IPS-15b (cell line): ENCODE measurements around the gene SLC1A1.

Experiments used
- H3K27me3 ChIP-seq: one replicate; pipeline ENCODE4 v1.6.1; 2013; ENCODE audit warnings: low read length; ENCODE audit not compliant: control insufficient read depth, insufficient read depth
- H3K36me3 ChIP-seq: one replicate; pipeline ENCODE4 v1.6.1; 2013; ENCODE audit warnings: low read length; ENCODE audit not compliant: control insufficient read depth, insufficient read depth
- H3K4me1 ChIP-seq: one replicate; pipeline ENCODE4 v1.6.1; 2013; ENCODE audit warnings: mild to moderate bottlenecking, low read length; ENCODE audit not compliant: control insufficient read depth, insufficient read depth
- H3K4me3 ChIP-seq: one replicate; pipeline ENCODE4 v1.5.1; 2013; ENCODE audit warnings: low read depth, low read length
- H3K9ac ChIP-seq: one replicate; pipeline ENCODE4 v1.6.1; 2013; ENCODE audit warnings: low read depth, mild to moderate bottlenecking, low read length
- H3K9me3 ChIP-seq: one replicate; pipeline ENCODE4 v1.6.1; 2013; ENCODE audit warnings: mild to moderate bottlenecking, low read length; ENCODE audit not compliant: control insufficient read depth, insufficient read depth

SLC1A1 gene

DNA sequence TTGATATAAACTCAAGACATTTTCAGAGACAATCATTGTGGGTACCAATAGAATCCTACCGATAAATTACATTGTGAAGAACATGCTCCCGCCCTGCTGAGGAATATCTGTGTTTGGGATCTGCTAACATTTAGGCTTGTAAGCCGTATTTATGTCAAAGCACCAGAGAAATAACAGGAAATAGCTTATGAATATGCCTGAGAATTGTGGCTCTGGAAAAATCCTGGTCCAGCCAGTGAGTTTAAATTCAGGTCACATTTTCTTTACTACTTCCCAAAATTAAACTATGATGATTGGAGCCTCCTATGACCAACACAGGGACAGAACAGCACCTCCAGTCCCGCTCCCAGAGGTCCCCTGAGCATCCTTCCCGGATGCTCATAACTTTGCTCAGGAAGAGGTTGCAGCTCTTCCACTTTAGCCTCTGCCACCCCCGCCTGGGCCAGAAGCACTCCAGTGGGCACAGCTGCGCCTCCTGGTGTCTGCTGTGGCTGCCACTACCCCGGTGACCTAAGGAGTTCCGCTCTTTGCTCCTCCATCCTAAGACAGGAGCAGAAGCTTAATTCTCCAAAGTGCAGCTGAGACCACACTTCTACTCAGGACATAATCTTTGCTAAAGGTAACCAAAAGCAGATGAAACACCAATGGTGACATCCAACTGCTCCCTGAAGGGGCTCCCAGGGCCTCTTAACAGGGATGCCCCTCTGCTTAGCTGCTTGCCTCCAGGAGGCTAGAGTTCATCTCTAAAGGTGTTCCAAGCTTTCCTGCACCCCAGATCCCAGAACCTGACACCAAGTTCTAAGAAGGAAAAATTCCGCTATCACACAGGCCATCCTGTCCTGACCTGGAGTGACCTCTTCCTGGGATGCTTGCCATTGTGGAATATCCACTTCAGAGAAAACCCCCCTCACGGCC lies 58.8 kb downstream of the SLC1A1 start:
- H3K9ac ChIP-seq = no peak overlapping the region
- no peaks in the 10 kb centered on the region for H3K9me3 ChIP-seq
- H3K36me3 ChIP-seq = no peaks in the 10 kb centered on the region
- no peak overlapping the region for H3K4me3 ChIP-seq
- no peaks in the 10 kb centered on the region for H3K4me1 ChIP-seq
- H3K27me3 ChIP-seq = no peaks in the 10 kb centered on the region

DNA sequence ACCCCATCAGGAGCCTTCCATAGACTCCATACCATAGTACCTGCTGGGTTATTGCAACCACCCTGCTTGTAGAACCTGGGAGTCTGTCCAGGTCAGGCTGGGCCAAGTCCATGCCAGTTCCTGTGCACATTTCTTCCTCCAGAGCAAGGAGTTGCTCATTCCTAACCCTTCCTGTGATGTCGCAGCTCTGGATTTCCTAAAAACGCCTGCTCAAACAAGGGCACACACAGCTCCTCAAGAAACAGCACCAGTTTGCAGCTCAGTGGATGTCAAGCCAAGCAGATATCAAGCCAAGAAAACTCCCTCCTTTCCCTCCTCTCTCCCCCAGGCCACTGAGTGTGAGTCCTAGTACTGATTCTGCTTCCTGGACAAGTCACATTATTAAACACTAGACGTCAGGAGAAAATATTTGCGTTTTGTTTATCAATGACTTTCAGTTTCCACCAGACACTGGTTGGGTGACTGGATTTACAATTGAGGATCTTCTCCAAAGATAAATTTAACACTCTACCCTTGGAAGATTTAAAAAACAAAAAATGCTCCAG lies 59.6 kb downstream of the SLC1A1 start:
- Histone ChIP-seq H3K9me3 (no peaks in the 10 kb centered on the region), H3K4me3 (no peak overlapping the region), H3K36me3 (no peaks in the 10 kb centered on the region), H3K4me1 (no peaks in the 10 kb centered on the region), H3K27me3 (no peaks in the 10 kb centered on the region), H3K9ac (no peak overlapping the region)

DNA sequence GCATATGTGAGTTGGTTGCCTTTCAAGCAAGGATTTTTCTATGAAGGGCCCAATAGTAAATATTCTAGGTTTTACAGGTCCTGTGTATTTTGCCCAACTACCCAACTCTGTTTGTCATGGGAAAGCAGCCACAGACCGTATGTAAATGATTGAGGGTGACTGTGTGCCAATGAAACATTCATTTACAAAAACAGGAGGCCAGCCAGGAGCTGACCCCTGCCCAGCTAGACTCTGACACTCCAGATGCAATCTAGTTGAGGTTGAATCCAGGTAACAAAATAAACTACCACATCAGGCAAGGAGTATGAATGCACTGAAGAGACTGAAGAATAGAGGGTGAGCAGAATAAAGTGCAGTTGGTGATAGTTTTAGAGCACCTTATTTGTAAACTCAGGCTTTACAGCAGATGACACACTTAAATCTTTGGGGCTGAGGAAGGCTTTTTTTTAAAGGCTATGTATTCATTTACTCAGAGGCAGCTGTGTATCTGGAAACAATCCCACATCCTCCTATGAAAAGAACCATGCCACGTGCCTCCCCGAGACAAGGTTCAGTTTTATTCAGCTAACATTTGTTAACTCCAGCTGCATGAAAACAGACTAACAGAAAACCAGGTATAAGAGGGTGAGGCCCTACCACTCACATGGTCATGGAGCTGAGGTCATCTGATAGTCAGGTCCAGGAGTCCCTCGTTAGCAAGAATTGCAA lies 60.7 kb downstream of the SLC1A1 start:
- no peak overlapping the region for H3K9ac ChIP-seq
- no peaks in the 10 kb centered on the region for H3K27me3 ChIP-seq
- no peaks in the 10 kb centered on the region for H3K4me1 ChIP-seq
- no peaks in the 10 kb centered on the region for H3K9me3 ChIP-seq
- no peak overlapping the region for H3K4me3 ChIP-seq
- H3K36me3 ChIP-seq = no peaks in the 10 kb centered on the region

DNA sequence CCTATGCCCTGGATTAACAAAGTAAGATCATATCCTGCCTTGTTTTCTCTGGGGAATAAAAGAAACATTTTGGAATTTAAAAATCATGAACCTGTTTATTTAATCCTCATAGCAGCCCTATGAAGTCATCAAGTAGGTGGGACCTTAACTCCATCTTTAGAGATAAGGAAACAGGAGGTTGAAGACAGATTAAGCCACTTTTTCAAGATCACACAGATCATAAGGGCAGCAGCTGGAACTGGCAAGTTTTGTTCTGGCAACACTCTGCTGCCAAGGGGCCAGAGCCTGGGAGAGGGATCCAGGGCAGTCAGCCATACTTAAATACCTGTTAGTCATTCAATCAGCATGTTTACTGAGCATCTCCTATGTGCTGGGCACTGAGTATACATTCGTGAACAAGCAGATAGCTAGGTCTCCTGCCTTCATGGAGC lies 63.7 kb downstream of the SLC1A1 start:
- Histone ChIP-seq H3K4me3 (no peak overlapping the region), H3K4me1 (no peaks in the 10 kb centered on the region), H3K36me3 (no peaks in the 10 kb centered on the region), H3K9ac (no peak overlapping the region), H3K27me3 (no peaks in the 10 kb centered on the region), H3K9me3 (no peaks in the 10 kb centered on the region)

DNA sequence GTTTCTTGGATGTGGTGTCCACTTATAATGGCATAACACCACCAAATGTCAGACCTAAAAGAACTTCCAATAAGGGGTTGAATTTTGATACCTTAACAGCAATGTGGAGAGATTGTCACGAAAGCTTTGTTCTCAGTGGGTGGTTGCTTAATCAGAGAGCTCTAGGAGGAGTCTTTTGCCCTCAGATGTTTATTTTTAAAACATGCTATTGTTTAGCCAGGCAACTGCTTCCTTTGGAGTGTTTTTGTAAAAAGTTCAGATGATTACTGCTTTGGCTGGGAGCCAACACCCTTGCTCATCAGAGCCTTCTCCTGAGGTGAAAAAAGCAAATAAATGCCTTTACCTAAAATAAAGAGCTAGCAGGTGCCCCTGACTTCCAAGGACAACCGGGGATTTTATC lies 65.0 kb downstream of the SLC1A1 start:
- Histone ChIP-seq H3K9me3 (no peaks in the 10 kb centered on the region), H3K4me1 (no peaks in the 10 kb centered on the region), H3K4me3 (no peak overlapping the region), H3K9ac (no peak overlapping the region), H3K27me3 (no peaks in the 10 kb centered on the region), H3K36me3 (no peaks in the 10 kb centered on the region)

DNA sequence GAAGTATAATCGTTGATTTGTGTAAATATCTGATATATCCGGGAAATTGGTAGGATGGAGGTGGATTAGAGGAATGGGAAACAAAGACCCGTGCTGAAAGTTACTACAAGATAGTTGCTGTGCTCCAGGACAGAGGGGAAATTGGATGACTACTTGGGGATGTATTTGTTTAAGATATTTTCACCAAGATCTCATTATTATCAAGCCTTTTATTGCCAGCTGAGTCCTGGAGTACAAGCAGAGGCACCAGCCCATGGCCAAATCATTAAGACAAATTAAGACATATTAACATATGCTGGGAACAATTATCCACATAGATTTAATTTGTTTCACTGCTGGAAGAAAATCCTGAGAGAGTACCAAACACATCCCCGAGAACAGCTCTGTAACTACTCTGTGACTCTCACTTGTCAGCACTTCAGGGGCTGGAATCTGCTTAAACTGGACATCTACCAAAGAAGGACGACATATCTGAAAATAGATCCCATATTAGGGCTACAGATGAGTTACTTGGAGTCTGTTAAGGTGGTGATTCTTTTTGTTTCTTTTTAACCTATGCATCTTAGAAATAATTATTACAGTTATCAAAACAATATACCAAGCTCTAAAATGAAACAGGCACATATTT lies 68.2 kb downstream of the SLC1A1 start:
- Histone ChIP-seq H3K4me3 (no peak overlapping the region), H3K9me3 (no peaks in the 10 kb centered on the region), H3K27me3 (no peaks in the 10 kb centered on the region)

DNA sequence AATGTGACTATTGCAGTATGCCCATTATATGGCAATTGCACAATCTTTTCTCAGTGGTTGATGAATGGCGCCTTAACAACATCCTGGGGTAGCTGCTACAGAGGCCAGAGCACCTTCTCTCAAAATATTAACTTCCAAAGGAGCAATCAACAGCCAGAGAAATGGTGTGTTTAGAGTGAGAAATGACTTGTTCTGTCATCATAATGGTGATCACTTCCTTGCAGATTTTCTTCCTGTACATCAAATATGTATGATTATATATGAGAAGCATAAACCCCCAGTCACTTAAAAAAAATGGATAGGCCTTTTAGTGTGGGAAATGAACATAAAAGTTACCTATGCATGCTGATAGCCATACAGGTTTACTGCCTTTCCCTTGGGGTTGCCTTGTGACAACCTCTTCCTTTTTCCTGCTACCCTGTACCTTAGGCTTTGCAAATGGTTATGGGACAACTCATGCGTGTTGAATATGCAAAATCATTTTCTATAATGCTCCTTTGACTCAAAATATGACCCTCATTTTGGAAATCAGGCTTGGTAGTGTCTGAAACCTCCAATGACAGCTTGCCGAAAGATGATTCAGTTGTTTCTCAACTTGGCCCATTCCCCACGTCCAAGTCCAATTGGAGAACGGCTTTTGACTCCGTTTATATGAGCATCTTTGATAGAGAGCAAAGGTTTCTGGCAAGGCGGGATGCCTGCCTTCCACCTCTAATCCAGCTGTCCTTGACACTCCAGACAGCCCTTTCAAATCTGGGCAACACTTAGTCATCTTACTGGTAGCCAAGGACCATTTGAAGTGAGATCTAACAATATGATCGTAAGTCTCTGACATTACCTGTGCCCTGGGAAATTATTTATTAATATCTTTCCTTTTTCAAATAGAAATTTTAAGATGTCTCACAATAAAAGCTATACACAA lies 69.3 kb downstream of the SLC1A1 start:
- Histone ChIP-seq H3K4me3 (no peak overlapping the region), H3K27me3 (no peaks in the 10 kb centered on the region), H3K4me1 (no peaks in the 10 kb centered on the region), H3K9ac (no peak overlapping the region), H3K36me3 (no peaks in the 10 kb centered on the region), H3K9me3 (no peaks in the 10 kb centered on the region)

More for the DNA sequence above, 68.2 kb downstream of the SLC1A1 start:
- no peaks in the 10 kb centered on the region for H3K4me1 ChIP-seq
- H3K9ac ChIP-seq = no peak overlapping the region
- H3K36me3 ChIP-seq = no peaks in the 10 kb centered on the region

DNA sequence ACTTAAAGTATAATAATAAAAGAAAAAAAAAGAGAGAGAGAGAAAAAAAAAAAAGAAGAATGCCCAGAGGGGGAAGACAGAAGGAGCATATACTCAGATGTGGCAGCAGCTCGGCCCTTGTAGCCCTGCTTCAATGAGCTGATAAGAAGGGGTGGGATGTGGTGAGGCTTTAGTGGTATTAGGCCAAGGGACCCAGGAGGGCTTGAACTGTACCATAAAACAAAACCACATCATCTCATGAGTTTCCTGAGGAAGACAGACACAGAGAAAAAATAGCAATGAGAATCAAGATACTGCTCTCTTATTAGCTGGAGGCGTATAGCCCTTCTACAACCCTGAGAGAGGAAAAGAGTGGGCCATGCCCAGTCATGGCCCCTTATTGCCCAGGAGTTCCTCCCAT lies 72.8 kb downstream of the SLC1A1 start:
- Histone ChIP-seq H3K27me3 (no peaks in the 10 kb centered on the region), H3K4me3 (no peak overlapping the region), H3K36me3 (no peaks in the 10 kb centered on the region), H3K4me1 (no peaks in the 10 kb centered on the region), H3K9ac (no peak overlapping the region), H3K9me3 (no peaks in the 10 kb centered on the region)

DNA sequence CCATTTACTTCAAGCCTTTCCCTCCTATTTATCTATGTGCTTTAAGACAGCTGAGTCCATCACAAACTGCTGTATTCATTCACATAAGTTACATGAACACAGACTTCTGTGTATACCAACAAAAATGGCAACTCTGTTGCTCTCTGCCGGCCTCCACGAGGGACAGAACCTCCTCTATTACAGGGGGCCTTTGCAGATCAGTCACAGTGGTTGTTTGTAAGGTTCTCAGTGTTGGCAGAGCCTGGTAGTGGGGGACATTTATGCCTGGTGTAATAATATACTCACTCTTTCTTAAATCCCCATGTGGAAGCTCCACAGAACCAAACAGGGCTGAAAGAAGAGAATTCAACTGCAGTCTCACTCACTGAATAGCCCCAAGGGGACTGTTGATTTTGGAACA lies 76.5 kb downstream of the SLC1A1 start:
- no peaks in the 10 kb centered on the region for H3K4me1 ChIP-seq
- H3K9ac ChIP-seq = no peak overlapping the region
- H3K4me3 ChIP-seq = no peak overlapping the region
- H3K27me3 ChIP-seq = no peaks in the 10 kb centered on the region
- H3K9me3 ChIP-seq = no peaks in the 10 kb centered on the region
- no peaks in the 10 kb centered on the region for H3K36me3 ChIP-seq

DNA sequence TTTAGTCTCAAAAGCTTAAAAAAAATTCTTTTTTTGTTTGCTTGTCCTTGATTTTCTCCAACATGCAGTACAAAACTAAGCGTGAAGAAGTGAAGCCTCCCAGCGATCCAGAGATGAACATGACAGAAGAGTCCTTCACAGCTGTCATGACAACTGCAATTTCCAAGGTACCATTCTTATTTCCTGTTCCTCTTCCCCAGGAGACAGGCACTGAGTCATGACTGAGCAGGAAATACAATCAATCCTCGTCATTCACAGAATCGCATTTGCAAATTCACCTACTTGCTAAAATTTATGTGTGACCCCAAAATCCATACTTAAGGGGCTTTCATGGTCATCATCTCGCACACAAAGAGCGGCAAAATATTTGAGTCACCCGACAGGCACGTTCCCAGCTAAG lies 77.3 kb downstream of the SLC1A1 start:
- Histone ChIP-seq H3K36me3 (no peaks in the 10 kb centered on the region), H3K9me3 (no peaks in the 10 kb centered on the region)

DNA sequence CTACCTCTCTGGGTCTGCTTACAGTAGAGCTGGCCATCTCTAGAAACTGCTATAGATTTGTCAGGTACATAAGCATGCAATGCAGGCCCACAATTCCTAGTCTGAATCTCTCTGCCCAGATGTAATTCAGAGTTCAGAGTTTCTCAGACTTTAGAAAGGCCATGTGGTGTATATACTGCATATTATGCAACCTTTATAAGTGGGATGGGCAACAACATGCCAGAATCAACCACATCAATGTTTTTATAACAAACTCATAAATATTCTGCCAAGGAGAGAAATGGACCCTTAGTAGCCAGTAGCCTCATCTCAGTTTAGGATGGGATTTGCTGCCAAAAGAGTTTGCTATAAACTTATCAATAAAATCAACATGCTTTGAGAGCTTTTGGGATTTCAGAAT lies 78.8 kb downstream of the SLC1A1 start:
- Histone ChIP-seq H3K36me3 (no peaks in the 10 kb centered on the region), H3K27me3 (no peaks in the 10 kb centered on the region)

More for the DNA sequence above, 77.3 kb downstream of the SLC1A1 start:
- no peak overlapping the region for H3K4me3 ChIP-seq
- no peaks in the 10 kb centered on the region for H3K27me3 ChIP-seq
- H3K4me1 ChIP-seq = no peaks in the 10 kb centered on the region
- H3K9ac ChIP-seq = no peak overlapping the region

More for the DNA sequence above, 78.8 kb downstream of the SLC1A1 start:
- Histone ChIP-seq H3K4me1 (no peaks in the 10 kb centered on the region), H3K9me3 (no peaks in the 10 kb centered on the region), H3K4me3 (no peak overlapping the region), H3K9ac (no peak overlapping the region)
